ENCODE results near the gene SUFU.

Gene SUFU

GRCh38 chr10:102673819-102674511 is 170.2 kb downstream of the SUFU start:
- DNase-seq (ENCODE audit: low spot score), result peak; percentile 86

GRCh38 chr10:102674566-102674965 is 170.8 kb downstream of the SUFU start:
- peak; percentile 51 for DNase-seq (ENCODE audit: low spot score)

GRCh38 chr10:102675011-102675665 is 171.4 kb downstream of the SUFU start:
- peak; percentile 30 for DNase-seq (ENCODE audit: low spot score)

GRCh38 chr10:102675666-102676533 is 172.1 kb downstream of the SUFU start:
- DNase-seq (ENCODE audit: low spot score), result peak; percentile 67

DNA sequence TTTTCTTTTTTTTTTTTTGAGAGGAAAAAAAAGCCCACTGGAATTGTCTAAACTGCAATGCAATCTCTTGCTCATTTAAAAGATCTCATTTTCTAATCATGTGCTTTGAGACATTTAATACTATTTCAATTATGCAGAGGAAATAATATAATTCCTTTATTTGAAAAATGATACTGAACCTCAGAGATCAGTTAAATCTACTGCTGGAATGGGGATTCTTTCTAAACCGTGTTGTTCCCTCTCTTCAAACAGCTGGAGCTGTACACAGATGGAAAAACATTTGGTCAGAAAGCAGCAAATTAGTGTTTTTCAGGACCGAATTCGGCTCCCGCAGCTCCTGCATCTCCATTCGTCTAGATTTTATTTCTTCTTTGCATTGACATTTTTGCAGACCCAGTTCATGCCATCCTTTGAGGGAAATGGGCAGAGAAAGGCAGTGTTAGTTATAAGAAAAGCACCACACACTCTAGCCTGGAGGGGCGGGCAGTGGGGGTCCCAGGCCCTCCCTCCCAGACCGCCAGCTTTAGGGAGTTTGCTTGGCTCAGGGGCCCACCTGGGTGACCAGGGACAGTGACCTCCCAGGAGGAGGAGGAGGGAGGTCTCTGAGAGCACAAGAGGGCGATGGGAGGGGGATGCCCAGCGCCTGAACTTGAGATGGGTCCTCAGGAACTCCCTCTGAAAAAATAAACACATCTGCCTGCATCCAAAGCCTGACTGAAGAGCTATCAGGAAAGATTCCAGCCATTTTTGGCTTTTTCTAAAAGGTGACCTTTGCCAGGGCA is 173.0 kb downstream of the SUFU start:
- peak; percentile 2 for DNase-seq (ENCODE audit: low spot score)

DNA sequence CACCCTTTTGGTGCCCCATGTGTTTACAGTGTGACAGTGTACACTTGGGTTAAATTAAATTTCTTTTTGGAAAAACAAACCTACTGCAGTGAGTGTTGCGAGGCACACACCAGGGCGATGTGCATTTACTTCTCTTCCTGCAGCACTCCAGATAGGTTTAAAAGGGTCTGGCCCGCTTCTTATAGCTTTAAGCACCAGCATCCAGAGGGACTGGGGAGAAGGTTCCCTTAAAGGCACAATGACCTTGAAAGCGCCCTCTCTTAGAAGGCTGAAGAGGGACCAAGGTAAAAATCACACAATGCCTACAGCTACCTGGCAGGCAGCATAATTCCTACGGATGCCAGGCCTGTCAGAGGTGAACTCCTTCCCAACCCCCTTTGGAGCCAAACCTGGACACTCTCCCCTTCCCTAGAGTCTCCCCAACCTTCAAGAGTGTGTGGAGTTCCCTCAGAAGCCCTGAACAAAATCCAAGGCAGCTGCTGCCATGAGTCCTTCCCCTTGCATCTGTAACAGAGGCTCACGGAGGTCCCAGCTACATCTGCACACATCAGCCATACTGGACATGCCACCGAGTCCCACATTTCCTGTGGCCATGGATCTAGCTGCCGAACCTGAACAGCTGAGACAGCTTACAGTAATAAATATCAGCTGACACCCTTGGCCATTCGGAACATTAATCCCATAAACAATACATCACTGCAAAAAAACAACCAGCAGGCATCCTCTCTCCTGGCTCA is 173.7 kb downstream of the SUFU start:
- no peak for DNase-seq (ENCODE audit: low spot score)

GRCh38 chr10:102678068-102678400 is 174.3 kb downstream of the SUFU start:
- no peak for DNase-seq (ENCODE audit: low spot score)

DNA sequence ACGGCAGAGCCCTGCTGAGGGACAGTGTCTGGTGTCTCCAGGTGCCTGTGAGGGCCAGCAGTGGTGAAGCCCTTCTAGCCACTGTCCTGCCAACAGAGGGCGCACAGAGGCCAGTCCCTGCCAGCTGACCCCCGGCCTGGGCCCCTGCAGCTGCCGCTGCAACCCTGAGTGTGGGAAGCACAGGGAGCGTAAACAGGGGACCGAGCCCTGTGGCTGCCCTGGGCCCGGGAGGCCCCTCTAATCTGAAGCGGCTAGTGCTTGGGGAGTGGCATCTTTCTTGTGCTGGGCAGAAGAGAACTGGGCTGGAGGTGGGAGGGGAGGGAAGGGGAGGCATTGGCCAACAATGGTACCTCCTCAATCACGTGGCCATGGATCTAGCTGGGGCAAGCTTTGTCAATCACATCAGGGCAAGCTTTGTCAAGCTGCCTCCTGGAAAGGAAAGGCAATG is 175.1 kb downstream of the SUFU start:
- peak; percentile 86 for DNase-seq (ENCODE audit: low spot score)

DNA sequence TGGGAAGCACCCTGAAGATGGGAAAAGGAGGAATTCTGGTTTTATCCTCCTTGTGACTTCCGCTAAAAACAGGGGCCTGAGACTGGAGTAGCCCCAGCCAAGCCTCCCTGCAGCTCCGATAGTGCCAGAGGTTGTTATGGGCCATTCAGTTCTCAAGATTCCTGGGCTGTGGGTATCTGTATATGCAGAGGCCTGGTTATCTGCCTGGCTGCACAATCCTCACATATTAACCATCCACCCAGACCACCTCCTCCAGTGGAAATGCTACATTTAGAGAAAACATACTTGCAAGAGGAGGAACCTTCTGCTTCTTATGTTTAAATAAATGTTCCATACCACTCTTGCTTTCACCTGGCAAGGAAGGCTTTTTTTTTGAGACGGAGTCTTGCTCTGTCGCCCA is 175.8 kb downstream of the SUFU start:
- DNase-seq (ENCODE audit: low spot score), result no peak

- DNase-seq (ENCODE audit: low spot score), result no peak
Observed at GRCh38 chr10:102681696-102682095, 177.9 kb downstream of the SUFU start.

DNA sequence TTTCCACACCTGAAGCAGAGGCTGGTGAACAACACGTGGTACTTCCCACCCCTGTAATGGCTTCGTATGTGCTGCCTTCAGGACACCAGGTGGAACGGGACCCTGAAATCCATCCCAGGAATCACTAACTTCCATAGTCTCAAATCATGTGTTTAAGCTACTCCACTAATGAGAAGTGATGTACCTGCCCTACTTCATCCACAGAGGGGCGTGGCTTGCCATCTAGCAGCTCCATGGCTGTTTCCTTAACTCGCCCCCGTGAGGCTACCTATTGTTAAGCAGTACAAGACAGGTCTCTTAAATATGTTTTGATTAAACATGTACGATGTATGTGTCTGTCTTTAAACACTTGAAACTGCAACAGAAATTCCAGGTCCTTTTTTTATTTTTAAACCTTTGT is 178.6 kb downstream of the SUFU start:
- no peak for DNase-seq (ENCODE audit: low spot score)

DNA sequence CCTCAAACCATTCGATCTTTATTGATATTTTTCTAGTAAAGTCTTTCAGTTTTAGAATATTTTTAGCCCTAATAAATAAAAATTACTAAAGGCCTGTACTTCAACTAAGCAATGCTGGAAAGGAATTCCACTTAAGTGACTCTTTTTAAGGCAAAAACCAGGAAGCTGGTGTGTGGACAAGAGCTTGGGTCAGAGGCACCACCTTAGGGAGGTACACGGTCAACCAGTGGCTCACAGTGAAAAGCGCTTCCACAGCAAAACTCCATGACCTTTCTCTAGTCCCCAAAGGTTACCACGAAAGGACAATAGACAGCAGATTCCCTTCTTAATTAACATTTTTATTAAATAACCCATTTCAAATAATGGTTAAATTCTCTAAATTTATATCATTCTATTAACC is 179.2 kb downstream of the SUFU start:
- no peak for DNase-seq (ENCODE audit: low spot score)

Data from Ammon's horn (tissue), 1 donor.